Measurements from ENCODE around the gene BPIFB2. TPM values are rescaled to one million over a fixed set of nuclear protein-coding genes. Genes with fewer than 3 reads are reported as not detected.

Gene BPIFB2
- total and polyA plus RNA-seq, 2 donors (not counting 3 experiments of a cell fraction or from before 2014, with no cell fraction given) = not detected

GRCh38 chr20:33054791-33055190, 47.3 kb downstream of the BPIFB2 start:
- CTCF ChIA-PET = no interaction called here

More at GRCh38 chr20:33054791-33055190, 47.3 kb downstream of the BPIFB2 start:
- H3K27me3 ChIP-seq (ENCODE audit: control insufficient read depth in 2 of 2, insufficient read depth in 2 of 2, low read length in 2 of 2) = no peaks in the 10 kb centered on the region
- FAIRE-seq (no peak), DNase-seq (ENCODE audit: low read depth, low spot score) (no peak)
- no peaks in the 10 kb centered on the region for H3K9me3 ChIP-seq (replicated peaks; ENCODE audit: control insufficient read depth, insufficient read depth, low read length)
- no peaks in the 10 kb centered on the region for H4K20me1 ChIP-seq (replicated peaks; ENCODE audit: control insufficient read depth, extremely low read depth, insufficient read depth, low read length)
- no peak for TF ChIP-seq JUN (IDR thresholded peaks at IDR 0.05; ENCODE audit: borderline replicate concordance, insufficient read depth, insufficient read length, low read depth)
- TF ChIP-seq FOS (IDR thresholded peaks at IDR 0.05; ENCODE audit: borderline replicate concordance, insufficient read depth, low read length) = no peak
- TF ChIP-seq MAX (IDR thresholded peaks at IDR 0.05; ENCODE audit: insufficient read depth, insufficient read length) = no peak
- TF ChIP-seq POLR2AphosphoS5 (IDR thresholded peaks at IDR 0.05; ENCODE audit: insufficient read depth, low read depth, low read length) = no peak
- TF ChIP-seq GATA2 (IDR thresholded peaks at IDR 0.05; ENCODE audit: insufficient read depth, insufficient read length, low read depth, low read length) = no peak
- TF ChIP-seq MYC (IDR thresholded peaks at IDR 0.05; ENCODE audit: low read depth, low read length) = no peak
- no peak for TF ChIP-seq EZH2 (IDR thresholded peaks at IDR 0.05; ENCODE audit: borderline replicate concordance, low read depth, low read length, severe bottlenecking)
- no peak for TF ChIP-seq CTCF (IDR thresholded peaks at IDR 0.05; ENCODE audit: extremely low read depth in 1 of 2, insufficient read depth in 1 of 2, low read depth in 1 of 2, low read length in 2 of 2)
- TF ChIP-seq POLR2A (IDR thresholded peaks at IDR 0.05; ENCODE audit: low read depth, low read length) = no peak
- H3K4me2 ChIP-seq (ENCODE audit: insufficient read depth, low read length) = no peak overlapping the region
- H2AFZ ChIP-seq (ENCODE audit: low read depth, low read length) = no peak overlapping the region
- H3K4me3 ChIP-seq (replicated peaks in 1 of 3; ENCODE audit: insufficient read depth in 1 of 3, low read depth in 1 of 3, low read length in 3 of 3) = no peak overlapping the region
- H3K36me3 ChIP-seq (ENCODE audit: control insufficient read depth in 2 of 2, extremely low read depth in 1 of 2, insufficient read depth in 2 of 2, low read length in 2 of 2) = no peaks in the 10 kb centered on the region
- H3K9ac ChIP-seq (replicated peaks; ENCODE audit: extremely low read depth, insufficient read depth, low read length) = no peak overlapping the region
- POLR2A ChIA-PET = no interaction called here
- no TSS peak for BruUV-seq (replicated peaks)
- no peaks in the 10 kb centered on the region for H3K4me1 ChIP-seq (ENCODE audit: control insufficient read depth, extremely low read depth, insufficient read depth, low read length)
- no peak overlapping the region for H3K27ac ChIP-seq (ENCODE audit: insufficient read depth, low read depth, low read length)
- H3K79me2 ChIP-seq (ENCODE audit: control insufficient read depth, insufficient read depth, low read length) = no peaks in the 10 kb centered on the region
- dilution Hi-C loops (cut with MboI; ENCODE audit: extremely low pct_ligation_motif_present, low sequenced_read_pairs) (no loop called here), intact Hi-C loops (cut with micrococcal nuclease) (no loop called here)
- no peaks in the 10 kb centered on the region for H3K9me1 ChIP-seq (replicated peaks; ENCODE audit: control insufficient read depth, extremely low read depth, insufficient read depth, low read length)

All from endothelial cell of umbilical vein (primary cell).